ENCODE data around the gene SLC36A1.
A peak's percentile ranks its signal among the peaks of the same experiment; 100 is the strongest.
"Not testable (repeated sequence)": the region's sequence is repeated elsewhere in the genome, so short reads cannot be mapped to it uniquely, and the experiment has no call there.

SLC36A1 gene

DNA sequence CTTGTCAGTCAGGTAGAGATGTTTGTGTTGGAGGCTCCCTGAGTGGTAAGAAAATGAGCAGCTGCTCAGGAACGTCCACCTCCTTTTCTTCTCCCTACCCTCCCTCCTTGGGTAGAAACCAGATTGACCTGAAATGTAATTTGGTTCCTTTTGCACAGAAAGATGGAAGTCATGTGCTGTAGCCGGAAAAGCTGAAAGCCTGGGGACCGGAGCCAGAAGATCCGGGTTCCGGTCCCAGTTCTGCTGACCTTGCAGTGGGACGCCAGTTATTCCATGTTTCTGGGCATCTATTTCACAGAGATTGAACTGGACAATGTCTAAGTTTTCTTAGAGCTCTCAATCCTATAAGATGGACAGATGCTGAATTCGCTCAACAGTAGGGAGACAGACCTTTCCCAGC is 40.1 kb downstream of the SLC36A1 start:
- DNase-seq = no peak

DNA sequence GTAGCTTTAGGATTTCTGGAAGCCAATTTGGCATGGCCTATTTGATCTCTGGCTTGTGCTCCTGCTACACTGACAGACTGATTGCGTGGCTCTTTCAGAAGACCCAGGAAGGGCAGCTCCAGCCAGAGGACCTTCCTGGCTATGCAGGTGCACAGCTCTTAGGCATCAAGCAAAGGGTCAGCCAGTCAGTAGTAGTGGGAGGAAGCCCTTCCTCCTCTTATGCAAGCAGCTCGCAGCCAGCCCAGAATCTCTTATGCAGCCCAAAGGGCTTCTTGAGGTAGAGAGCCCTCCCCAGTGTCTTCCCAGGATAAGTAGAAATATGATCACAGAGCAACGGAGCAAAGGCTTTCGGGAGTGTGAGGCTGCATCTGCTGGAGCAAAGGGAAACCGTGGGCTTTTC is 43.2 kb downstream of the SLC36A1 start:
- DNase-seq = no peak

DNA sequence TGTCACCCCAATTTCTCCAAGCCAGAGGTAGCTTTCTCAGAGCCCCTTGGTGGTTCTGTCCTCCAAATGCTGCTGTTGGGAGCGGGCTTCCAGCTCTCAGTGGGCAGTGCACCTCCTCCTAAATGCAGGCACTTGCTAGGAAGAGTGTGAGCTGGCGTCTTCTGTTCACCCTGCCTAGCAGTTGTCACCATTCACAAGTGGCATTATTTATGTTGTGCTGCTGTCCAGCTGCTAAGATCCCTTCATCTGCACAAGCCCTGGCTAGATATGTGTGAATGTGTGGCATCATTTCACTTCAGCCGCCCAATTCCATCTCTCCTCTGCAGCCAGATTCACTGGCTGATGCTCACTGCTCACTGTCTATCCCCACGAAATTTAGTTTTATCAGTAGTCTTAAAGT is 43.7 kb downstream of the SLC36A1 start:
- no peak for DNase-seq

DNA sequence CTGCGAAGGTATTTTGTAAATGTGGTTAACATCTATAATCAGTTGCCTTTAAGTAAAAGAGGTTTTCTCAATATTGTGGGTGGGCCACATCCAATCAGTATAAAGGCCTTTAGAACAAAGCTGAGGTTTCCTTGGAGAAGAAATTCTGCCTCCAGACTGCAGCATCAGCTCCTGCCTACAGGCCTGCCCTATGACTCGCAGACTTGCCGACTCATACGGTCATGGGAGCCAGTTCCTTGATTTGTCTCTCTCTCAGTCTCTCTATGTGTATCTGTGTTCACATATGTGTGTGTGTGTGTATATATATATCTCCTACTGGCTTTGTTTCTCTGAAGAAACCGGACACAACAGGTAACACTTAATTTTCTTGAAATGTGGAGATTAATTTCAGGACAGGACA is 45.3 kb downstream of the SLC36A1 start:
- no peak for DNase-seq

DNA sequence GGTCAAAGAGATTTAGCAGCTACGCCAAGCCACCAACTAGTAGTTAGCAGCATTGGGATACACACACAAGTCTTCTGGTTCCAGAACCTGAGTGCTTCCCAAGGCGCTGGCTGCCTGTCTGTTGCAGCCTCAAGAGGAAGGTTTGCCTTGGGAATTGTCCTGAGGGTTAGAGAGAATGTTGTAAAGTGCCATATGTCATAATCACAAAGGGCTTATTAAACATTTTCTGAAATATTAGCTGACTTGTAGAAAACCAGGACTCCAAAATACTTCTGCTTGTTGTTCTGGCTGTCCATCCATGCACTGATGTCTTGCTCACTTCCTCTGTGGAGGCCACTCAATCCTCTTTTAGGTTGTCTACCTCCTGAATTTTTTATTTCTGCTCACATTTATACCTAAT is 46.3 kb downstream of the SLC36A1 start:
- no peak for DNase-seq

DNA sequence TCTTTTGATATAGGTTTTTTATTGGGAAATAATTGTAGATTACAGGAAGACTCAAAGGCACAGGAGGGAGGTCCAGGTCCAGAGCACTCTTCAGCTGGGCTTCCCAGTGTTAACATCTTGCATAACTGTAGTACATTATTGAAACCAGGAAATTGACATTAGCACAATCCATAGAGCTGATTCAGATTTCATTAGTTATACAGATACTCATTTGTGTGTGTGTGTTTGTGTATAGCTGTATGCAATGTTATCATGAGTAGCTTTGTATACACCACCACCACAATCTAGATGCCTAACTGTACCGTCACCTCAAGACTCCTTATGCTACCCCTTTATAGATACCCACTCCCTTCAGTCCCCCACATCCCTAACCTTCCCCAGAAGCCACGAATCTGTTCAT is 47.9 kb downstream of the SLC36A1 start:
- DNase-seq = no peak

DNA sequence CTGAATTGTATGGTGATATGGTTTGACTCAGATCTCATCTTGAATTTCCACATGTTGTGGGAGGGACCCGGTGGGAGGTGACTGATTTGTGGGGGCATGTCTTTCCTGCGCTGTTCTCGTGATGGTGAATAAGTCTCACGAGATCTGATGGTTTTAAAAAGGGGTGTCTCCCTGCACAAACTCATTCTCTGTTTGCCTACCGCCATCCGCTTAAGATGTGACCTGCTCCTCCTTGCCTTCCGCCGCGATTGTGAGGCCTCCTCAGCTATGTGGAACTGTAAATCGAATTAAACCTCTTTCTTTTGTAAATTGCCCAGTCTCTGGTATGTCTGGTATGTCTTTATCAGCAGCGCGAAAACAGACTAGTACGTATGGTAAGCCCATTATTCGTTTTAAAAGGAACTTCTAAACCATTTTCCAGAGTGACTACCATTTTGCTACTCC is 48.7 kb downstream of the SLC36A1 start:
- DNase-seq = no peak

DNA sequence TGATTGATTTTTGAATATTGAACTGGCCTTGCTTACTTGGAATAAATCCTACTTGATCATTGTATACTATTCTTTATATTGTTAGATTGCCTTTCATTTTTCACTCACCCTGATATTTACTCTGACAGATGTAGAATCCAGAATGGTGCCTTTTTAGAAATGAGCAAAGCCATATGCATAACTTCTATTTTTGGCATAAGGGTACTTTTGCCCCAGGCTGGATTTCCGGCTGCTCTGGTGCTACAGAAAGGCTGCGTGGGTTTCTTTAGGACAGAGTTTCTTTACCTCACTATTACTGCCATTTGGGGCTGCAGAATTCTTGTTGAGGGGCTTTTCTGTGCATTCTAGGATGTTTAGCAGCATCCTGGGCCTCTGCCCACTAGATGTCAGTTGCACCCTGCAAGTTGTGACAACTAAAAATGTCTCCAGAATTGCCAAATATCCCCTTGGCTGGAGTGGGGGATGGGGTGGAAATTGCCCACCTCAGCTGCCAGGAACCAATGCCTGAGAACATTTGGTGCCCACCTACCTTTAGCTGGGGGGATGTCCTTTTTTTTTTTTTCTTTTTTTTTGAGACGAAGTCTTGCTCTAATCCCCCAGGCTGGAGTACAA is 50.1 kb downstream of the SLC36A1 start:
- DNase-seq = no peak

DNA sequence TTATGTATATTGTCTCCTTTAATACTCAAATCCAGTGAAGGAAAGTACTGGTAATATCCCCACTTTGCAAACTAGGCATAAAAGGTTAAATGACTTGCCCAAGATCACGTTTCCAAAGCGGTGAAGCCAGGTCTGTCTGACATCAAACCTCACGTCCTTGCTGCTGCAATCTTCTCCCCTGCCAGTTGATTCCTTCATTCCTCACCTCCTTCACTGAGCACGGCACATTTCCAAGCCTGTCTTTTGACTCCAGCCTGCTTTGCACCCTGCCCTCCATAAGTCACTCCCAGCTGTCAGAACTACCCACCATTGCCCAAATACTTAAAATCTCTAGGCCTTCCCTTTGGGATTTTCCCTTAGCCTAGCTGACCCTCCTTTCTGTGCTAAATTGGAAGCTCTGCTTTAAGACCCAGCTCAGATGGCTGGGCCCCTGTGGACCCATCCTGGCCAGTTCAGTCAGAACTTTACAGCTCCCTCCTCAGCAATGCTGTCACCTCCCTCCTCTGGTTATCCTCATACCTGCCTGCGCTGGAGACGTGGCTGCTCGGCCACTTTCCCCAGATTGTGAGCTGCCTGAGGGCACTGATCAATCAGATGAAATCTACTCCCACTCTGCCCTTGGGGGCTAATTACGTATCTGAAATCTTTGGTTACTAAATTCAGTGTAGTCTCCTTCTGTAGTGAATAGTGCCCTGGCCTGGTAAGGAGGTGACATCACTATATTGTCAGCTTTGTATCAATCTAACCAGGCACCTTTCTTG is 51.2 kb downstream of the SLC36A1 start:
- no peak for DNase-seq

DNA sequence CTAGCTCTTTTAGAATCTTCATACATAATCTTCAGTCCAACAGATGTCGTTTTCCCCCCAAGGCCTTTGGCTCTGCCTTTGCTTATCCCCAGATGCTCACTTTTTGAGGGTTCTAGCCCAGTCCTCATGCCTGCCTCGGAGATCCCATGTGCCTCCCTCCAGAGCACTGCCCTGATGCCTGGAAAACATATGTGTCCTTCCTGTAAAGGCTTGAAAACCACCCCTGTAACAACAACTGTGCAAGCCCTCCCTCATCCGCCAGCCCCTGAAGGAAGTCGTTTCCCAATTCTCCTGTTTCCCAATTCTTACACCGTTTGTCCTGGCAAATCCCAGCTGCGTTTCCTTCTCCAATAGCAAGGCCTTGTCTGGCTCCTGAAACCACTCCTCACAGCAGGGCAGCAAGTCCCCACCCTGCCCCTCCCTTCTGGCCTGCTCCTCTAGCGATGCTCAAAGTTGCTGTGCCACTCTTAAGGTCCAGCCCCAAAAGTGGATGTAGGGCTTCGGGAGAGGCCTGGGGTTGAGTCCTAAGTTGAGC is 52.2 kb downstream of the SLC36A1 start:
- DNase-seq = no peak

DNA sequence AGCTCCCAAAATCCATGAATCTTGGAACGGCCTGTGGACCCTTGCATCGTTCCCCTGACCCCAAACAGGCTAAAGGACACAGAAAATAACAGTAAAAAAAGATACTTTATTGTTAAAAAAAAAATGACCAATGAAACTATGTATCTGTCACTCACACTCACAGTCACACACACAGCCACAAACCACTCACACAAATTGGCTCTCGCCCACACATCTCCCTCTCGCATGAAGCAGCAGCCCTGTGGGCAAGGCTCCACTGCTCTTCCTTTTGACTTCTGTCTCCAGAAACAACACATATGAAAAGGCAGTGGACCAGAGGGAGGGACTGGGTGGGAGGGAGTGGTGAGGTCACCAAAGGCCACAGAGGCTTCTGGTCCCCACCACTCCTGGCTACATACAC is 56.6 kb downstream of the SLC36A1 start:
- no peak for DNase-seq

DNA sequence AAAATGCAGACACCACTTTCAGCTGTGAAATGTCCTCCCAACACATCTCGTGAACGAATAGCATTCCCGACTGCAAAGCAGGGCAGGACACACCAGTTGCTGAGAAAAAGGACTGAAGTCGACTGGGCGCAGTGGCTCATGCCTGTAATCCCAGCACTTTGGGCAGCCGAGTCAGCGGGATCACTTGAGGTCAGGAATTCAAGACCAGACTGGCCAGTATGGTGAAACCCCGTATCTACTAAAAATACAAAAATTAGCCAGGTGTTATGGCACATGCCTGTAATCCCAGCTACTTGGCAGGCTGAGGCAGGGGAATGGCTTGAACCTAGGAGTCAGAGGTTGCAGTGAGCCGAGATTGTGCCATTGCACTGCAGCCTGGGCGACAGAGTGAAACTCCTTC is 60.9 kb downstream of the SLC36A1 start:
- DNase-seq = not testable (repeated sequence)

DNA sequence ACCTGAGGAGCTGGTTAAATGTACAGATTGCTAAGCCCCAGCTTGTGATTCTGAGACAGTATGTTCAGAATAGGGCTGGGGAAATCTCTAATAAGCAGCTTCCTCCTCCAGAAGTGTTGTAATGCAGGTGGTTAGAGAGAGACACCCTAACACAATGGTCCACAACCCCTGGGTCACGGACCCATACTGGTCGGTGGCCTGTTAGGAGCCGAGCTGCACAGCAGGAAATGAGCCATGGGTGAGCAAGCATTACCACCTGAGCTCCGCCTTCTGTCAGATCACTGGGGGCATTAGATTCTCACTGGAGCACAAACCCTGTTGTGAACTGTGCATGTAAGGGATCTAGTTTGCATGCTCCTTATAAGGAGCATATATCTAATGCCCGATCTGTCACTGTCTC is 61.8 kb downstream of the SLC36A1 start:
- DNase-seq = no peak

DNA sequence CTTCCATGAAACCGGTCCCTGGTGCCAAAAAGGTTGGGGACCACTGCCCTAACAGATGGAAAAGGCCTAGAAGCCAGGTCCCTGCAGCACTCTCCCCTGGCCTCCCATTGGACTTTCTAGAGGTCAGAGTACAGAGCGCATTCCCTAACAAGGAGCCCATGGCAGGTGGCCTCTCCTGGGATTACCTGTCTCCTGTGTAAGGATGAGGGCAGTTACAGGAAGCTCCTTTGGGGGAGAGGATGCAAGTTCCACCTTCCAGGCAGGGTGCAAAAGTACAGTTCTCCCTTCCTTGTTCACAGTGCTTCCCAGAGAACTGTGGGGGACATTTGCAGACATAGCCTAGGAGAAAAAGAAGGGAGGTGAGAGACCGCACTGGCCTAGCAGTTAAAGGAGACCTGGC is 62.4 kb downstream of the SLC36A1 start:
- DNase-seq = no peak

DNA sequence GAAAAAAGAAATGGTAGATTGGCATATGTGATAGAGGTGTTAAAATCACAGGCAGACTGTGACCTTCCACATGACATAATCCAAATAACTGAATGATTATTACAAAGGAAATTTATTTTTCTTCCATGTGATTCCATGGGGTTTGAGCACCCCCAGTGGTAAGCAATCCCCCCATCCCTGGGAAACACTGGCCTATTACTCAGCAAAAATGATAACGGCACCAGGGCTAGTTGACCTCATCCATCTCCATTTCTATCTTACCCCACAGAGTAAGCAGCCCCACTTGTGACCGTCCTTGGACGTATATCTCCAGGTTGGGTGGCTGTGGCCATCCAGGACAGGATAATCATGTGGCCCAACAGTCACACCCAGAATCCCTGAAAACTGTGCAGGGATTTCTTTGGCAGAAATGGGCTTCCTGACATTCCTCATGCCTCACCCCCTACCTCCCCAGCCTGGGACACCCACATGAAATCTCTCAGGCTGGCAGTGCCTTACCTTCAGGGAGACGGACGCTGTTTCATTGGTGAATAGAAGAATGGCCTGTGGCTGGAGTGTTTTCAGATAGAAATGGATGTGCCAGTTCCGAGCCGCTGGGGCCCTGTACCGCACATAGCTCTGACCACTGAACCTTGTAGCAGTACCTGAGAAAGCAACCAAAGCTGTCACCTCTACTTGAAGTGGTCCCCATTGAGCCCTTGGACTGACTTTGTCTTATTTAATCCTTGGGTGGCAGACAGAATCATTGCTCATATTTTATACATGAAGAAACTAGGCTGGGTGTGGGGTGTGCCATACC is 69.9 kb downstream of the SLC36A1 start:
- no peak for DNase-seq

DNA sequence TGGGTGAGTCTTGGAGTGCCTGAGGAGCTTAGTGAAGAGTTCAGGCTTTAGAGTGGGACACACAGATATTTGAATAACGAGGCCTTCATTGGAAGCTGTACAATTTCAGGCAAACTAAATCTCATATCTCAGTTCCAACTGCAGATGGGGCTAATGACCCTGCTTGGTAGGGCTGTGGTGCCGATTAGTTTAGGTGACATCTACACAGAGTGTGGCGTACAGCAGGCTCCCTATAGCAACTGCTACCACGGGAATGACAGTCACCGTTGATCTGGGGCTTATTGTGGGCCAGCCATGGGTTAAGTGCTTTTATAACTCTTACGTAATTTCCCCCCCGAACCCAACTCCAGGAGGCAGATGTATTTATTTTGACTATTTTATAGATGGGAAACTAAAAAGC is 72.9 kb downstream of the SLC36A1 start:
- no peak for DNase-seq

DNA sequence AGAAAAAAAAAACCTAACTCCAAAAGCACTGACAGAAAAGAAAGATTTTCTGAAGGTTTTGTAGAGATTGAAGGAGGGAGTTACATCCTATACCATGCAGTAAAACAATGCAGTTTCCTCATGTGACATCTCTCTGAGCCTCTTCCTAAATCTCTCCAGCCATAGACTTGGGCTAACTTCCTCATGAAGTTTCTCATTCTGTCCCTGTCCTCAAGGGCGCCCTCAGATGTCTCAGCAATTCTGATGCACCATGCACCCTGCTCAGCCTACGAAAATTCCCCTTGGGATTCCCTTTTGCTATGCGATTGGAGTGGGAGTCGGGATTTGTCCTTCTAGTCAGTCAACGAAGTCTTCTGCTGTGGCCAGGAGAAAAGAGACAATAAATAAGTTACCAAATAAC is 74.8 kb downstream of the SLC36A1 start:
- DNase-seq = no peak

DNA sequence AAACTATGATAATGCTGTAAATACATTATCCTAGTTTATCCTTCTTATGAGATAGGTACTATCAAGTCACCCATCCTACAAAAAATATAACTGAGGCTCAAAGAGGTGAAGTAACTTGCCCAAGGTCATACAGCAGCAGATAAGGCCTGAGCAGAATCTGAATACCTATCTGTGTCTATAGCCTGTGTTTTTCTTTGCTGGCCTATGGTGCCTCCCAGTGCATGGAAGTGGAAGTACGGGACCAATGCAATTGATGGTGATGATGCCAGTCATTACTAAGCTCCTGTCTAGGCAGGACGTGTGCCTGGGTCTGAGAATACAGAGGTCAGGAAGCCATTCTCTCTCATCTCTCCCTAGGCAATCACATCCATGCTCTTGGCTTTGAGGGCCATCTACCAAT is 75.9 kb downstream of the SLC36A1 start:
- peak; percentile 43 to 49 for DNase-seq

DNA sequence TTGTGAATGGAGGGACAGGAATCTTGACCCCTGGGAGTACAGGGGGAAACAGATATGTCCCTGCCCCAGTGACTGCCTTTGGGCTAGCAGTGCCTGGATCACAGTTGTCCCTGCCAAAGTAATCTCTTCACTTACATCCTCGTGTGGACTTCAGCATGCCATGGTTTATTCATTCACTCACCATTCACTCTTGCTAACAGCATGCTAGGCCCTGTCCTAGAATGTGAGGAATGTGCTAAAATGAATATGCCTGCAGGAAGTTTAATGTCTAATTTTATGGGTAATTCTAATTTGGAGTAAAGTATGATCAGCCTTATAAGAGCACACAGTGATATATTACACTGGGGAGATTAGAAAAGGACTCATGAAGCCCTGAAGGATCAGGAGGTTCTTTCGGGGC is 80.8 kb downstream of the SLC36A1 start:
- DNase-seq = no peak

DNA sequence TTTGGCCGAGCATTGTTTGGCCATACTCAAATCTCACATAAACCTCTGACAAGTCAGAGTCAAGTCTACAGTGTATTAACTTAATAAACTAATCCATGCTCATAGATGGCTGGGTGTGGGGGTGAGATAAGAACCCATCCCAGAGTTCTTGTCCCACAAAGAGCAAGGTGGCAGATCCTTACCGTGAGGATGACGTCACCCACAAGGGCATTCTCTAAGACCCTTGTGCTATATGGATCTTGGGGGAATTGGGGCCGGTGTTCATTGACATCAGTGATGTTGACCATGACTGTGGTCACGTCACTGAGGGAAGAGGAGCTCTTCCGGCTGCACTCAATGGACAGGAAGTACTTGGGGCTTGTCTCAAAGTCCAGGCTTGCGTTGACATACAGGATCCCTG is 81.6 kb downstream of the SLC36A1 start:
- DNase-seq = no peak

DNA sequence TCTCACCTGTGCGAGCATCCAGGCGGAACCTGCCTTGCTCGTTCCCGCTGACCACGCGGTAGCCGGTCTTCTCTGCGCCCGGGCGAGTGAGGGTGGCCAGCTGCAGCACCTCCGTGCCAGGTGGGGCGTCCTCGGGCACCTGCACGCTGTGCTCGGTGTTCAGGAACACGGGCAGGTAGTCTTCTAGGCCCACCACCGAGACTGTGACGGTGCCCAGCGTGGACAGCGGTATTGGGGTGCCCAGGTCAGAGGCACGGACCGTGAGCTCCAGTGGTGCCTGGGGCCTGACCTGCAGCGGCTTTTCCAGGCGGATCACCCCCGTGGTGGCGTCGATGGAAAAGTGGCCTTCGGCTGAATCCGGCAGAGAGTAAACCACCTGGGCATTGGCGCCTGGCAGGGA is 84.2 kb downstream of the SLC36A1 start:
- DNase-seq = no peak

DNA sequence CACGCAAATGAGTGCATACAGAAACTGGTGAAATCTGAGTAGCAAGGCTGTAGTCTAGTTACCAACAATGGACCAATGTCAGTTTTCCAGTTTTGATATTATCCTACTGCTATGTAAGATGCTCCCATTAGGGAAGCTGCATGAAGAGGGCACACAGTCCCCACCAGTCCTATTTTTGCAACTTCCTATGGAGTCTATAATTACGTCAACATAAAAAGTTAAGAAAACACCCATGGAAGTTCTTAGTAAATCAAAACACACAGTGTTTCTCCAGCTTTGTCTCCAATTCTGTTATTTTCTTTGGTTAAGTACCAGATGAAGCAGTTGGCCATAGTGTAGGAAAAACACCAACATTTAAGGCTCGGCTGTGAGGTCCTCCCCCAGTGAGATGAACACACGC is 85.0 kb downstream of the SLC36A1 start:
- DNase-seq = no peak

DNA sequence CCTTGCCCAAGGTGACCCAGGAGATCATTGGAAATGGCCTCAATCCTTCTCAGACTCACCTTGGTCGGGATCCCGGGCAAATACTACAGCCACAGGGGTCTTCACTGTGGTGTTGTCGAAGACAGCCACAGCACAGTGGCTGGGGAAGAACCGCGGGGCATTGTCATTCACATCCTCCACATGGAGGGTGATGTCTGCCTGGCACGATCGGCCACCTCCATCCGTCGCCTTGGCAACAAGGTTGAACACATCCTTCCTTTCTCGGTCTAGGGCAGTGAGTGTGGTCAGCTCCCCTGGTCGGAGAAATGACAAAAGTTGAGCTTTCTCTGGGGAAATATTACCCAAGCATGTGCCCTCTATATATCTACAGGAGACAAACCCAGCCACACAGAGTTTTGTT is 86.9 kb downstream of the SLC36A1 start:
- no peak for DNase-seq

DNA sequence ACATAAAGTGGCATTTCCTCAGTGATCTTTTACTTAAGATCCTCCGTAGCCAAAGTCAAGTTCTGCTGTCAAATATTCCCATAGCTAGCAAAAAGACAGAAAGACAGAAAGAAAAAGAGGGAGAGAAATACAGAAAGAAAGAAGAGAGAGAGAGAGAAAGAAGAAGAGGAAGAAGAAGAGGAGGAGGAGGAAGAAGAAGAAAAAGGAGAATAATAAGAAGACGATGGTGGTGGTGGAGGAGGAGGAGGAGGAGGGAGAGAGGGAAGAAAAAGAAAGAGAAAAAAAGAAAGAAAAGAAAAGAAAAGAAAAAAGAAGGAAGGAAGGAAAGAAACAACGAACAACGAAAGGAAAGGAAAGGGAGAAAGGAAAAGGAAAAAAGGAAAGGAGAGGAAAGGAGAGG is 89.6 kb downstream of the SLC36A1 start:
- no peak for DNase-seq

Measured in CD4-positive, alpha-beta T cell treated with Interleukin-4 for 1 hour (primary cell).